ENCODE measurements around the gene LAPTM5. TPM values are rescaled to one million over a fixed set of nuclear protein-coding genes. Genes with fewer than 3 reads are reported as not detected.

Gene LAPTM5
- total RNA-seq, 1 experiment from 2014 or later, result not detected

GRCh38 chr1:30691480-30691879, 66.1 kb downstream of the LAPTM5 start:
- BruUV-seq (replicated peaks), result no TSS peak
- ATAC-seq, result no peak
- Histone ChIP-seq H3K27ac (ENCODE audit: low read length) (no peak overlapping the region), H3K9me3 (ENCODE audit: low read length) (no peaks in the 10 kb centered on the region), H3K36me3 (ENCODE audit: low read depth, low read length) (no peaks in the 10 kb centered on the region), H3K4me2 (ENCODE audit: low read length) (no peak overlapping the region), H3K27me3 (ENCODE audit: low read length) (peaks cover 25% of the 10 kb centered on the region), H3K79me2 (ENCODE audit: low read length) (no peaks in the 10 kb centered on the region), H3K4me3 (ENCODE audit: low read length) (no peak overlapping the region), H4K20me1 (ENCODE audit: low read length) (no peaks in the 10 kb centered on the region), H3K9ac (ENCODE audit: low read length) (no peak overlapping the region), H3K4me1 (ENCODE audit: insufficient read depth, low read length) (0 out of 2 replicates have a peak, but pooled peaks cover 3% of the 10 kb centered on the region), H2AFZ (ENCODE audit: low read length) (no peak overlapping the region), H3F3A (ENCODE audit: low read length, unreplicated experiment) (no peaks in the 10 kb centered on the region), H3K9me2 (replicated peaks; ENCODE audit: low read length) (no peaks in the 10 kb centered on the region)
- intact Hi-C loops (cut with micrococcal nuclease), result no loop called here
- POLR2A ChIA-PET (ENCODE audit: unreplicated experiment), result no interaction called here
- no peak for DNase-seq
- TF ChIP-seq EZH2phosphoT487 (IDR thresholded peaks at IDR 0.05; ENCODE audit: borderline replicate concordance, low read length) (no peak), CTCF (conservative IDR thresholded peaks at IDR 0.05; ENCODE audit: low read depth, low read length) (no peak), EZH2 (IDR thresholded peaks at IDR 0.05; ENCODE audit: low read length, unreplicated experiment) (no peak)
- CTCF ChIA-PET, result no interaction called here

GRCh38 chr1:30689901-30690645, 67.5 kb downstream of the LAPTM5 start:
- no peaks in the 10 kb centered on the region for H3K79me2 ChIP-seq (ENCODE audit: low read length)
- H2AFZ ChIP-seq (ENCODE audit: low read length), result no peak overlapping the region
- H3K4me2 ChIP-seq (ENCODE audit: low read length), result no peak overlapping the region
- ATAC-seq (no peak), DNase-seq (no peak)
- H3K27ac ChIP-seq (ENCODE audit: low read length), result no peak overlapping the region
- no peaks in the 10 kb centered on the region for H3K36me3 ChIP-seq (ENCODE audit: low read depth, low read length)
- no peaks in the 10 kb centered on the region for H3F3A ChIP-seq (ENCODE audit: low read length, unreplicated experiment)
- H3K9me2 ChIP-seq (replicated peaks; ENCODE audit: low read length), result no peaks in the 10 kb centered on the region
- ChIA-PET POLR2A (ENCODE audit: unreplicated experiment) (no interaction called here), CTCF (no interaction called here)
- peaks cover 30% of the 10 kb centered on the region for H3K27me3 ChIP-seq (ENCODE audit: low read length)
- H3K9me3 ChIP-seq (ENCODE audit: low read length), result no peaks in the 10 kb centered on the region
- no peaks in the 10 kb centered on the region for H4K20me1 ChIP-seq (ENCODE audit: low read length)
- intact Hi-C loops (cut with micrococcal nuclease), result no loop called here
- H3K4me3 ChIP-seq (ENCODE audit: low read length), result no peak overlapping the region
- TF ChIP-seq EZH2phosphoT487 (IDR thresholded peaks at IDR 0.05; ENCODE audit: borderline replicate concordance, low read length) (no peak), CTCF (conservative IDR thresholded peaks at IDR 0.05; ENCODE audit: low read depth, low read length) (no peak), EZH2 (IDR thresholded peaks at IDR 0.05; ENCODE audit: low read length, unreplicated experiment) (no peak)
- H3K4me1 ChIP-seq (ENCODE audit: insufficient read depth, low read length), result 0 out of 2 replicates have a peak, but pooled peaks cover 3% of the 10 kb centered on the region
- no peak overlapping the region for H3K9ac ChIP-seq (ENCODE audit: low read length)
- BruUV-seq (replicated peaks), result no TSS peak

Measured in PC-3 (cell line).